SK-N-SH (cell line): ENCODE data around the gene GPR17. TPM values are rescaled to one million over a fixed set of nuclear protein-coding genes. Genes with fewer than 3 reads are reported as not detected.

Experiments used
- CTCF ChIA-PET: fragments of 300-600, 350-600 bp; formaldehyde crosslinking; extraction: SDS; loops from one replicate; lab custom pipeline; 2021; lab: Yijun Ruan, JAX
- POLR2A ChIA-PET: fragments of 350-600 bp; sonication (Branson Sonifier 250); formaldehyde crosslinking; extraction: SDS; loops from one replicate; lab custom pipeline; 2020; ENCODE audit warnings: antibody characterized with exemption, inconsistent platforms; lab: Yijun Ruan, JAX
- DNase-seq: peaks from one replicate; pipeline ENCODE4 v3.0.0; 2012
- H2AFZ ChIP-seq: fragments of 200-600 bp; sonication (generic); 2 replicates; pipeline ENCODE4 v1.8.1; 2016; ENCODE audit warnings: antibody characterized with exemption, mild to moderate bottlenecking, low read depth
- H3F3A ChIP-seq: fragments of 200-600 bp; sonication (generic); replicated peaks from 2 replicates; pipeline ENCODE3; 2016; ENCODE audit warnings: antibody characterized with exemption, mild to moderate bottlenecking; ENCODE audit not compliant: insufficient read depth
- H3K27ac ChIP-seq, 2 experiments: fragments of 200-500 bp in 1 of 2; fragments of 200-600 bp in 1 of 2; sonication (Bioruptor generic) in 1 of 2; sonication (generic), shearing (Covaris generic) in 1 of 2; 2 replicates each; pipeline versions ENCODE4 v1.5.1 to v1.6.1; 2014 to 2016; ENCODE audit warnings: low read depth in 2 of 2, inconsistent platforms in 1 of 2, low read length in 1 of 2, mild to moderate bottlenecking in 1 of 2, mixed read lengths in 1 of 2
- H3K27me3 ChIP-seq: fragments of 200-600 bp; sonication (generic), shearing (Covaris generic); 2 replicates; pipeline ENCODE4 v1.6.1; 2016; ENCODE audit warnings: mixed run types; ENCODE audit not compliant: insufficient read depth
- H3K36me3 ChIP-seq, 2 experiments: fragments of 200-500 bp in 1 of 2; fragments of 200-600 bp in 1 of 2; sonication (Bioruptor generic) in 1 of 2; sonication (generic) in 1 of 2; replicated peaks in 1 of 2; 2 replicates each; pipeline versions ENCODE3 to v1.5.1; 2014 to 2016; ENCODE audit warnings: low read length in 1 of 2, mild to moderate bottlenecking in 1 of 2; ENCODE audit not compliant: insufficient read depth in 2 of 2, control insufficient read depth in 1 of 2
- H3K4me1 ChIP-seq, 2 experiments: fragments of 200-500 bp in 1 of 2; fragments of 200-600 bp in 1 of 2; sonication (Bioruptor generic) in 1 of 2; sonication (generic), shearing (Covaris generic) in 1 of 2; 2 replicates each; pipeline versions ENCODE4 v1.5.1 to v1.6.1; 2014 to 2016; ENCODE audit warnings: low read depth in 1 of 2, low read length in 1 of 2, mixed run types in 1 of 2; ENCODE audit not compliant: insufficient read depth in 2 of 2, control insufficient read depth in 1 of 2
- H3K4me2 ChIP-seq: fragments of 200-600 bp; sonication (generic), shearing (Covaris generic); 2 replicates; pipeline ENCODE4 v1.6.1; 2017; ENCODE audit warnings: mixed run types
- H3K4me3 ChIP-seq, 2 experiments: fragments of 200-500 bp in 1 of 2; fragments of 200-600 bp in 1 of 2; sonication (Bioruptor generic) in 1 of 2; sonication (generic), shearing (Covaris generic) in 1 of 2; 2 replicates each; pipeline versions ENCODE4 v1.5.1 to v1.8.1; 2014 to 2016; ENCODE audit warnings: low read depth in 2 of 2, inconsistent platforms in 1 of 2, low read length in 1 of 2, mild to moderate bottlenecking in 1 of 2, mixed read lengths in 1 of 2, moderate library complexity in 1 of 2
- H3K79me2 ChIP-seq: fragments of 200-600 bp; sonication (generic); 2 replicates; pipeline ENCODE4 v1.8.1; 2017; ENCODE audit warnings: mild to moderate bottlenecking; ENCODE audit not compliant: insufficient read depth
- H3K9ac ChIP-seq: fragments of 200-600 bp; sonication (generic); 2 replicates; pipeline ENCODE4 v1.6.1; 2017; ENCODE audit warnings: mixed run types
- H3K9me2 ChIP-seq: fragments of 200-600 bp; sonication (generic); 2 replicates; pipeline ENCODE4 v1.6.1; 2017; ENCODE audit warnings: mixed run types
- H3K9me3 ChIP-seq: fragments of 200-600 bp; sonication (generic); 2 replicates; pipeline ENCODE4 v1.6.1; 2017; ENCODE audit warnings: mixed run types, mild to moderate bottlenecking, moderate library complexity
- H4K20me1 ChIP-seq: fragments of 200-600 bp; sonication (generic); 2 replicates; pipeline ENCODE4 v1.6.1; 2017; ENCODE audit warnings: mild to moderate bottlenecking, mixed run types; ENCODE audit not compliant: insufficient read depth
- CHD2 ChIP-seq: fragments of 150-350 bp; IDR thresholded peaks from 2 replicates; pipeline ENCODE4 v1.6.1; 2018; ENCODE audit warnings: low read length; ENCODE audit not compliant: partially characterized antibody
- CTCF ChIP-seq: fragments of 200-600 bp; sonication (generic); IDR thresholded peaks from 2 replicates; pipeline ENCODE4 v1.6.1; 2017; ENCODE audit warnings: antibody characterized with exemption, mild to moderate bottlenecking, moderate library complexity
- EP300 ChIP-seq, 2 experiments: IDR thresholded peaks; 2 replicates each; pipeline versions ENCODE4 v1.4.0 to v1.6.1; 2012; ENCODE audit warnings: borderline replicate concordance in 1 of 2, low read depth in 1 of 2, low read length in 1 of 2
- EZH2phosphoT487 ChIP-seq: fragments of 200-600 bp; sonication (generic); IDR thresholded peaks from 2 replicates; pipeline ENCODE4 v1.6.1; 2017; ENCODE audit warnings: low read depth, mixed run types, mild to moderate bottlenecking, antibody characterized with exemption, moderate library complexity, borderline replicate concordance
- FOSL2 ChIP-seq: IDR thresholded peaks from 2 replicates; pipeline ENCODE4 v1.4.0; 2012; ENCODE audit warnings: low read depth, mild to moderate bottlenecking, moderate library complexity, borderline replicate concordance
- GATA2 ChIP-seq: sonication (generic); formaldehyde crosslinking; IDR thresholded peaks from 2 replicates; pipeline ENCODE4 v1.5.0; 2020; ENCODE audit warnings: mild to moderate bottlenecking, missing genetic modification reagents
- JUND ChIP-seq: IDR thresholded peaks from 2 replicates; pipeline ENCODE4 v1.4.0; 2012
- MXI1 ChIP-seq: IDR thresholded peaks from 2 replicates; pipeline ENCODE4 v1.6.1; 2012; ENCODE audit warnings: mild to moderate bottlenecking, low read depth, low read length, improper control_type of control experiment
- NRF1 ChIP-seq: IDR thresholded peaks from 2 replicates; pipeline ENCODE4 v1.6.1; 2012; ENCODE audit warnings: low read depth, mild to moderate bottlenecking, low read length
- RAD21 ChIP-seq: IDR thresholded peaks from 2 replicates; pipeline ENCODE4 v1.6.1; 2012; ENCODE audit warnings: mild to moderate bottlenecking, low read length
- SIN3A ChIP-seq: IDR thresholded peaks from 2 replicates; pipeline ENCODE4 v1.6.1; 2012; ENCODE audit warnings: low read depth, mild to moderate bottlenecking, low read length, moderate library complexity, borderline replicate concordance
- SMC3 ChIP-seq: IDR thresholded peaks from 2 replicates; pipeline ENCODE4 v1.6.1; 2012; ENCODE audit warnings: low read depth, low read length, improper control_type of control experiment
- TAF1 ChIP-seq: IDR thresholded peaks from 2 replicates; pipeline ENCODE4 v1.6.1; 2012; ENCODE audit warnings: low read depth, mild to moderate bottlenecking, low read length, moderate library complexity, borderline replicate concordance
- TCF12 ChIP-seq: IDR thresholded peaks from 2 replicates; pipeline ENCODE4 v1.4.0; 2012
- USF2 ChIP-seq: fragments of 150-350 bp; IDR thresholded peaks from 2 replicates; pipeline ENCODE4 v1.6.1; 2017; ENCODE audit warnings: antibody characterized with exemption, low read length, low read depth, borderline replicate concordance
- YY1 ChIP-seq: IDR thresholded peaks from 2 replicates; pipeline ENCODE4 v1.4.0; 2012; ENCODE audit warnings: low read depth, mild to moderate bottlenecking
- ZBTB33 ChIP-seq: IDR thresholded peaks from 2 replicates; pipeline ENCODE4 v1.4.0; 2012; ENCODE audit warnings: low read depth, borderline replicate concordance
- WGBS: methylation state at CpG from one replicate; pipeline ENCODE4 v1.1.6; 2017; ENCODE audit warnings: low lambda C conversion rate; 5-methylcytosine and 5-hydroxymethylcytosine counted together
- polyA plus RNA-seq, 3 experiments: library from polyadenylated mRNA; depleted of rRNA; stranded (reverse); fragments of >200 nt; gene quantifications; 2 replicates each; pipeline ENCODE4 v1.2.3, GENCODE V29; 2012
- TF ChIP-seq, protein P1 (sequence below): IDR thresholded peaks from 2 replicates; pipeline ENCODE4; 2012

Gene GPR17
- polyA plus RNA-seq, 1 of the 3 experiments (the other 2 are of a cell fraction) = 0.03 TPM

GRCh38 chr2:127612111-127612822 lies 33.7 kb upstream of the GPR17 start:
- no peaks in the 10 kb centered on the region; the same call in 1 of the 2 replicates for H3K9me3 ChIP-seq
- peak; percentile 8 for DNase-seq
- no peak overlapping the region for H3K4me3 ChIP-seq
- no peaks in the 10 kb centered on the region; a peak in 1 of 4 replicates for H3K4me1 ChIP-seq
- CTCF ChIA-PET = no interaction called here
- H3K27me3 ChIP-seq = no peaks in the 10 kb centered on the region
- no peaks in the 10 kb centered on the region for H3K36me3 ChIP-seq
- no peaks in the 10 kb centered on the region for H3F3A ChIP-seq
- no peak overlapping the region for H3K4me2 ChIP-seq
- H3K27ac ChIP-seq = no peak overlapping the region
- H3K9ac ChIP-seq = no peak overlapping the region
- 38% methylated on average over 10 of the region's 13 CpGs for WGBS
- POLR2A ChIA-PET = no interaction called here
- H3K79me2 ChIP-seq = no peaks in the 10 kb centered on the region
- no peaks in the 10 kb centered on the region for H3K9me2 ChIP-seq
- H2AFZ ChIP-seq = no peak overlapping the region
- TF ChIP-seq GATA2 (CRISPR knock-in tag) = no peak
- TF ChIP-seq YY1 = no peak
- no peak for TF ChIP-seq TCF12
- no peak for TF ChIP-seq JUND
- TF ChIP-seq ZBTB33 = no peak
- TF ChIP-seq SIN3A = no peak
- TF ChIP-seq, all 33 proteins: peak for 0
- H4K20me1 ChIP-seq = no peaks in the 10 kb centered on the region

GRCh38 chr2:127614246-127614645 lies 31.7 kb upstream of the GPR17 start:
- H2AFZ ChIP-seq = no peak overlapping the region
- no peaks in the 10 kb centered on the region for H3F3A ChIP-seq
- H4K20me1 ChIP-seq = no peaks in the 10 kb centered on the region
- no peak overlapping the region for H3K9ac ChIP-seq
- no peak overlapping the region for H3K4me2 ChIP-seq
- WGBS = 35% methylated on average over 2 of the region's 2 CpGs
- H3K36me3 ChIP-seq = no peaks in the 10 kb centered on the region
- H3K27me3 ChIP-seq = no peaks in the 10 kb centered on the region
- no peaks in the 10 kb centered on the region; a peak in 1 of 4 replicates for H3K4me1 ChIP-seq
- no peaks in the 10 kb centered on the region for H3K79me2 ChIP-seq
- POLR2A ChIA-PET = no interaction called here
- DNase-seq = peak; percentile 2
- no peak overlapping the region for H3K27ac ChIP-seq
- no peaks in the 10 kb centered on the region; the same call in 1 of the 2 replicates for H3K9me3 ChIP-seq
- H3K9me2 ChIP-seq = no peaks in the 10 kb centered on the region
- TF ChIP-seq MXI1 = no peak
- TF ChIP-seq, protein P1, sequence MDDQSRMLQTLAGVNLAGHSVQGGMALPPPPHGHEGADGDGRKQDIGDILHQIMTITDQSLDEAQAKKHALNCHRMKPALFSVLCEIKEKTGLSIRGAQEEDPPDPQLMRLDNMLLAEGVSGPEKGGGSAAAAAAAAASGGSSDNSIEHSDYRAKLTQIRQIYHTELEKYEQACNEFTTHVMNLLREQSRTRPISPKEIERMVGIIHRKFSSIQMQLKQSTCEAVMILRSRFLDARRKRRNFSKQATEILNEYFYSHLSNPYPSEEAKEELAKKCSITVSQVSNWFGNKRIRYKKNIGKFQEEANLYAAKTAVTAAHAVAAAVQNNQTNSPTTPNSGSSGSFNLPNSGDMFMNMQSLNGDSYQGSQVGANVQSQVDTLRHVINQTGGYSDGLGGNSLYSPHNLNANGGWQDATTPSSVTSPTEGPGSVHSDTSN = no peak
- TF ChIP-seq CHD2 = no peak
- no peak for TF ChIP-seq TAF1
- TF ChIP-seq JUND = no peak
- TF ChIP-seq EZH2phosphoT487 = no peak
- TF ChIP-seq ZBTB33 = no peak
- no peak for TF ChIP-seq RAD21
- no peak for TF ChIP-seq FOSL2
- TF ChIP-seq USF2 = no peak
- no peak for TF ChIP-seq NRF1
- TF ChIP-seq CTCF = no peak
- no peak for TF ChIP-seq EP300 (IDR thresholded peaks at IDR 0.05; ENCODE audit: borderline replicate concordance in 1 of 2, low read depth in 1 of 2, low read length in 1 of 2)
- TF ChIP-seq GATA2 (CRISPR knock-in tag) = no peak
- no peak for TF ChIP-seq SMC3
- CTCF ChIA-PET = interaction anchor here (1.0 kb wide), 1 partner anchor 36 kb away, joined by 3 read pairs; no protein-coding TSS in a partner anchor
- no peak overlapping the region for H3K4me3 ChIP-seq
